CD14-positive monocyte (primary cell): ENCODE measurements around the gene G2E3. TPM values are rescaled to one million over a fixed set of nuclear protein-coding genes. Genes with fewer than 3 reads are reported as not detected.
A peak's percentile ranks its signal among the peaks of the same experiment; 100 is the strongest.

Experiments used
- DNase-seq, 3 donors: peaks; one replicate each; pipeline ENCODE4 v3.0.0-alpha.2; 2011 to 2022
- H2AFZ ChIP-seq: 2 replicates; pipeline ENCODE4 v1.6.0; 2012; ENCODE audit warnings: mild to moderate bottlenecking, low read depth, low read length, inconsistent platforms; ENCODE audit not compliant: insufficient read depth, poor library complexity, severe bottlenecking
- H3K27ac ChIP-seq, 2 donors: 1 replicate in 1 of 2; 2 replicates in 1 of 2; pipeline ENCODE4 v1.5.1; 2012 to 2013; ENCODE audit warnings: low read length in 2 of 2, control low read depth in 1 of 2, inconsistent platforms in 1 of 2, low read depth in 1 of 2, mild to moderate bottlenecking in 1 of 2
- H3K27me3 ChIP-seq, 2 donors: one replicate each; pipeline versions ENCODE4 v1.6.0 to v1.6.1; 2011 to 2013; ENCODE audit warnings: low read length in 2 of 2; ENCODE audit not compliant: control insufficient read depth in 2 of 2, insufficient read depth in 2 of 2
- H3K36me3 ChIP-seq, 2 donors: replicated peaks in 1 of 2; 1 replicate in 1 of 2; 2 replicates in 1 of 2; pipeline versions ENCODE4 v1.5.1 to v1.6.1; 2012 to 2013; ENCODE audit warnings: low read length in 2 of 2, control low read depth in 1 of 2, inconsistent platforms in 1 of 2, mild to moderate bottlenecking in 1 of 2; ENCODE audit not compliant: insufficient read depth in 2 of 2, control insufficient read depth in 1 of 2
- H3K4me1 ChIP-seq, 2 donors: 1 replicate in 1 of 2; 2 replicates in 1 of 2; pipeline versions ENCODE4 v1.5.1 to v1.6.1; 2012 to 2013; ENCODE audit warnings: low read length in 2 of 2, control low read depth in 1 of 2, inconsistent platforms in 1 of 2, mild to moderate bottlenecking in 1 of 2, moderate library complexity in 1 of 2; ENCODE audit not compliant: insufficient read depth in 2 of 2, control insufficient read depth in 1 of 2
- H3K4me2 ChIP-seq: replicated peaks from 2 replicates; pipeline ENCODE3; 2012; ENCODE audit warnings: low read length, moderate library complexity, mild to moderate bottlenecking; ENCODE audit not compliant: poor library complexity, severe bottlenecking; ENCODE audit errors: extremely low read depth
- H3K4me3 ChIP-seq, 3 experiments: fragments of 200-600 bp in 1 of 3; sonication (generic) in 1 of 3; replicated peaks in 1 of 3; 1 replicate in 2 of 3; 2 replicates in 1 of 3; pipeline ENCODE4 v1.5.1; 2011 to 2013; ENCODE audit warnings: low read length in 3 of 3, mild to moderate bottlenecking in 3 of 3, control low read depth in 2 of 3, low read depth in 2 of 3, inconsistent platforms in 1 of 3, moderate library complexity in 1 of 3
- H3K79me2 ChIP-seq: 2 replicates; pipeline ENCODE4 v1.6.0; 2012; ENCODE audit warnings: mild to moderate bottlenecking, control low read depth, inconsistent platforms, low read length, moderate library complexity; ENCODE audit not compliant: insufficient read depth
- H3K9ac ChIP-seq: 2 replicates; pipeline ENCODE4 v1.6.0; 2017; ENCODE audit warnings: low read length, mild to moderate bottlenecking; ENCODE audit not compliant: insufficient read depth, poor library complexity, severe bottlenecking
- H3K9me3 ChIP-seq, 2 donors: replicated peaks in 1 of 2; 1 replicate in 1 of 2; 2 replicates in 1 of 2; pipeline versions ENCODE4 v1.5.1 to v1.6.1; 2012 to 2013; ENCODE audit warnings: low read length in 2 of 2, control low read depth in 1 of 2; ENCODE audit not compliant: control insufficient read depth in 1 of 2, insufficient read depth in 1 of 2
- H4K20me1 ChIP-seq: 2 replicates; pipeline ENCODE4 v1.6.0; 2012; ENCODE audit warnings: mild to moderate bottlenecking, low read length, control low read depth, moderate library complexity; ENCODE audit not compliant: insufficient read depth
- H3K27ac Mint-ChIP-seq, 7 donors: one replicate each; pipeline ENCODE4 v1.8.0; 2020; ENCODE audit warnings: mild to moderate bottlenecking in 7 of 7, mixed read lengths in 7 of 7, moderate library complexity in 6 of 7, inconsistent platforms in 2 of 7
- H3K27me3 Mint-ChIP-seq, 3 donors: one replicate each; pipeline ENCODE4 v1.8.0; 2021 to 2022; ENCODE audit warnings: low read depth in 3 of 3, mild to moderate bottlenecking in 3 of 3, mixed read lengths in 3 of 3, moderate library complexity in 3 of 3, inconsistent platforms in 1 of 3
- H3K36me3 Mint-ChIP-seq, 2 donors: one replicate each; pipeline ENCODE4 v1.8.0; 2020; ENCODE audit warnings: mixed read lengths in 2 of 2, inconsistent platforms in 1 of 2, mild to moderate bottlenecking in 1 of 2
- H3K4me1 Mint-ChIP-seq: one replicate; pipeline ENCODE4 v1.8.0; 2020; ENCODE audit warnings: mild to moderate bottlenecking, mixed read lengths
- H3K4me3 Mint-ChIP-seq, 2 donors: one replicate each; pipeline ENCODE4 v1.8.0; 2020; ENCODE audit warnings: mild to moderate bottlenecking in 2 of 2, mixed read lengths in 2 of 2, moderate library complexity in 1 of 2
- H3K9me3 Mint-ChIP-seq, 7 donors: one replicate each; pipeline ENCODE4 v1.8.0; 2020 to 2022; ENCODE audit warnings: mixed read lengths in 7 of 7, mild to moderate bottlenecking in 6 of 7, moderate library complexity in 6 of 7, inconsistent platforms in 2 of 7
- CTCF ChIP-seq: fragments of 200-600 bp; IDR thresholded peaks from one replicate; pipeline ENCODE4 v1.8.0; 2022; ENCODE audit warnings: antibody characterized with exemption, mild to moderate bottlenecking
- WGBS: methylation state at CpG from one replicate; pipeline ENCODE4 v1.1.5; 2013; ENCODE audit warnings: missing lambda C conversion rate; ENCODE audit not compliant: insufficient coverage; 5-methylcytosine and 5-hydroxymethylcytosine counted together
- intact Hi-C, 2 donors: fragments of 100-400 bp; cut with micrococcal nuclease; formaldehyde crosslinking; loops; one replicate each; pipeline versions ENCODE4 v1.15.0 to v1.15.1; 2023
- polyA plus RNA-seq, 3 donors: library from polyadenylated mRNA; depleted of rRNA in 1 of 3; unstranded in 2 of 3; stranded (reverse) in 1 of 3; fragments of 300-500 nt in 2 of 3; fragments of >200 nt in 1 of 3; fragmentation: Illumina TruSeq in 2 of 3; gene quantifications; 1 replicate in 2 of 3; 2 replicates in 1 of 3; pipeline ENCODE4 v1.2.3, GENCODE V29; 2012 to 2021

Gene G2E3
- polyA plus RNA-seq, 3 donors = 5.6 to 12.1 (median 5.6) TPM

DNA sequence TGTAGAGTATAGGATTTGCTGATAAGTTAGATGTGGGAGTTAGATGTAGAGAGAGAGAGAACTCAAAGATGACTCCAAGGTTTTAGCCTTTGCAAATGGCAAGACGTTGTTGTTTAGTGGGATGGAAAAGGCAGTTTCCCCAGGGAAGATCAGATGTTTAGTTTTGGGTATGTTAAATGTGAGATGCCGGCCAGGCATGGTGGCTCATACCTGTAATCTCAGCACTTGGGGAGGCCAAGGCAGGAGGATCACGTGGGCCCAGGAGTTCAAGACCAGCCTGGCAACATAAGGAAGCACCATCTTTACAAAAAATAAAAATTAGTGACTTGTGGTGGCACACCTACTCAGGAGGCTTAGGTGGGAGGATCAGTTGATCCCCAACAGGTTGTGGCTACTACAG, 96.7 kb downstream of the G2E3 start:
- Mint-ChIP-seq H3K27ac (no peak overlapping the region), H3K4me1 (no peaks in the 10 kb centered on the region), H3K9me3 (no peaks in the 10 kb centered on the region), H3K4me3 (no peak overlapping the region), H3K36me3 (peaks cover 49 to 50% of the 10 kb centered on the region in 2 donors), H3K27me3 (peaks cover 0 to 1% (median 0%) of the 10 kb centered on the region in 3 donors)
- H4K20me1 ChIP-seq = peaks cover 17% of the 10 kb centered on the region
- no peak overlapping the region for H3K4me3 ChIP-seq
- peak overlapping the region in 1 of 2 donors; percentile 42 for H3K27ac ChIP-seq
- H3K9ac ChIP-seq = no peak overlapping the region
- peaks cover 11 to 14% of the 10 kb centered on the region in 2 donors for H3K4me1 ChIP-seq
- H3K27me3 ChIP-seq = no peaks in the 10 kb centered on the region
- WGBS = 89% methylated on average over 2 of the region's 3 CpGs
- H2AFZ ChIP-seq = no peak overlapping the region
- intact Hi-C loops = no loop called here
- no peak overlapping the region for H3K4me2 ChIP-seq
- DNase-seq = no peak
- TF ChIP-seq CTCF = no peak
- peaks cover 2% of the 10 kb centered on the region for H3K79me2 ChIP-seq
- H3K9me3 ChIP-seq = no peaks in the 10 kb centered on the region
- peaks cover 87 to 96% of the 10 kb centered on the region in 2 donors for H3K36me3 ChIP-seq

- WGBS = 65% methylated on average over 8 of the region's 8 CpGs
- Mint-ChIP-seq H3K4me1 (no peaks in the 10 kb centered on the region), H3K27me3 (peaks cover 0 to 1% (median 0%) of the 10 kb centered on the region in 3 donors), H3K27ac (no peak overlapping the region), H3K9me3 (no peaks in the 10 kb centered on the region), H3K36me3 (peaks cover 50 to 52% of the 10 kb centered on the region in 2 donors), H3K4me3 (no peak overlapping the region)
- Histone ChIP-seq H4K20me1 (peaks cover 17% of the 10 kb centered on the region), H3K79me2 (peaks cover 2% of the 10 kb centered on the region), H3K27me3 (no peaks in the 10 kb centered on the region), H3K4me3 (no peak overlapping the region), H3K9ac (no peak overlapping the region), H2AFZ (no peak overlapping the region), H3K36me3 (peaks cover 87 to 96% of the 10 kb centered on the region in 2 donors), H3K9me3 (no peaks in the 10 kb centered on the region), H3K4me1 (peaks cover 11 to 14% of the 10 kb centered on the region in 2 donors), H3K27ac (peak overlapping the region in 1 of 2 donors; percentile 54), H3K4me2 (no peak overlapping the region)
- peak; percentile 81 for TF ChIP-seq CTCF
- peak; percentile 12 to 44 (median 32) for DNase-seq
- intact Hi-C loops = no loop called here
These were observed 97.3 kb downstream of the G2E3 start for GRCh38 chr14:30656190-30656632.
